ENCODE results near the gene IGFBP7. TPM values are rescaled to one million over a fixed set of nuclear protein-coding genes. Genes with fewer than 3 reads are reported as not detected.

IGFBP7 gene
- total RNA-seq, 1 donor from 2014 or later = 7.6 TPM

GRCh38 chr4:57151481-57151880 lies 41.3 kb upstream of the IGFBP7 start:
- no peak for TF ChIP-seq CTCF (IDR thresholded peaks at IDR 0.05; ENCODE audit: unreplicated experiment)
- Mint-ChIP-seq H3K36me3 (ENCODE audit: low read depth, unreplicated experiment) (no peaks in the 10 kb centered on the region), H3K27me3 (ENCODE audit: unreplicated experiment) (peaks cover 2% of the 10 kb centered on the region), H3K9me3 (ENCODE audit: unreplicated experiment) (no peaks in the 10 kb centered on the region), H3K4me3 (ENCODE audit: unreplicated experiment) (no peak overlapping the region), H3K4me1 (ENCODE audit: unreplicated experiment) (peaks cover 11% of the 10 kb centered on the region), H3K27ac (ENCODE audit: unreplicated experiment) (no peak overlapping the region)
- no peak for DNase-seq (ENCODE audit: low spot score)

- Mint-ChIP-seq H3K27ac (ENCODE audit: unreplicated experiment) (no peak overlapping the region), H3K9me3 (ENCODE audit: unreplicated experiment) (no peaks in the 10 kb centered on the region), H3K4me3 (ENCODE audit: unreplicated experiment) (no peak overlapping the region), H3K27me3 (ENCODE audit: unreplicated experiment) (no peaks in the 10 kb centered on the region), H3K36me3 (ENCODE audit: low read depth, unreplicated experiment) (no peaks in the 10 kb centered on the region), H3K4me1 (ENCODE audit: unreplicated experiment) (peaks cover 12% of the 10 kb centered on the region)
- DNase-seq (ENCODE audit: low spot score) = no peak
- no peak for TF ChIP-seq CTCF (IDR thresholded peaks at IDR 0.05; ENCODE audit: unreplicated experiment)
These were observed 39.6 kb upstream of the IGFBP7 start for GRCh38 chr4:57149833-57150232.

- no peaks in the 10 kb centered on the region for H3K36me3 Mint-ChIP-seq (ENCODE audit: low read depth, unreplicated experiment)
- no peak for DNase-seq (ENCODE audit: low spot score)
- no peak overlapping the region for H3K4me3 Mint-ChIP-seq (ENCODE audit: unreplicated experiment)
- no peaks in the 10 kb centered on the region for H3K27me3 Mint-ChIP-seq (ENCODE audit: unreplicated experiment)
- no peak for TF ChIP-seq CTCF (IDR thresholded peaks at IDR 0.05; ENCODE audit: unreplicated experiment)
- H3K27ac Mint-ChIP-seq (ENCODE audit: unreplicated experiment) = no peak overlapping the region
- peaks cover 5% of the 10 kb centered on the region for H3K4me1 Mint-ChIP-seq (ENCODE audit: unreplicated experiment)
- no peaks in the 10 kb centered on the region for H3K9me3 Mint-ChIP-seq (ENCODE audit: unreplicated experiment)
These were observed 38.8 kb upstream of the IGFBP7 start for GRCh38 chr4:57148831-57149505.

GRCh38 chr4:57148177-57148576 lies 38.0 kb upstream of the IGFBP7 start:
- Mint-ChIP-seq H3K27me3 (ENCODE audit: unreplicated experiment) (no peaks in the 10 kb centered on the region), H3K4me1 (ENCODE audit: unreplicated experiment) (peaks cover 5% of the 10 kb centered on the region), H3K9me3 (ENCODE audit: unreplicated experiment) (no peaks in the 10 kb centered on the region), H3K4me3 (ENCODE audit: unreplicated experiment) (no peak overlapping the region), H3K27ac (ENCODE audit: unreplicated experiment) (no peak overlapping the region), H3K36me3 (ENCODE audit: low read depth, unreplicated experiment) (no peaks in the 10 kb centered on the region)
- DNase-seq (ENCODE audit: low spot score) = no peak
- TF ChIP-seq CTCF (IDR thresholded peaks at IDR 0.05; ENCODE audit: unreplicated experiment) = no peak

- Mint-ChIP-seq H3K9me3 (ENCODE audit: unreplicated experiment) (no peaks in the 10 kb centered on the region), H3K27ac (ENCODE audit: unreplicated experiment) (no peak overlapping the region), H3K4me1 (ENCODE audit: unreplicated experiment) (peaks cover 5% of the 10 kb centered on the region), H3K4me3 (ENCODE audit: unreplicated experiment) (no peak overlapping the region), H3K27me3 (ENCODE audit: unreplicated experiment) (no peaks in the 10 kb centered on the region), H3K36me3 (ENCODE audit: low read depth, unreplicated experiment) (no peaks in the 10 kb centered on the region)
- DNase-seq (ENCODE audit: low spot score) = no peak
- TF ChIP-seq CTCF (IDR thresholded peaks at IDR 0.05; ENCODE audit: unreplicated experiment) = no peak
These were observed 37.3 kb upstream of the IGFBP7 start for GRCh38 chr4:57147335-57148060.
